Activated T-cell treated with anti-CD3 and anti-CD28 coated beads for 1 hour (primary cell): ENCODE data around the gene SNORC.

ENCODE experiments used
- DNase-seq: peaks from one replicate; pipeline ENCODE4 v3.0.0-alpha.2; 2020; ENCODE audit warnings: low read depth

SNORC gene

GRCh38 chr2:232882505-232883115 is 12.5 kb downstream of the SNORC start:
- DNase-seq = no peak

DNA sequence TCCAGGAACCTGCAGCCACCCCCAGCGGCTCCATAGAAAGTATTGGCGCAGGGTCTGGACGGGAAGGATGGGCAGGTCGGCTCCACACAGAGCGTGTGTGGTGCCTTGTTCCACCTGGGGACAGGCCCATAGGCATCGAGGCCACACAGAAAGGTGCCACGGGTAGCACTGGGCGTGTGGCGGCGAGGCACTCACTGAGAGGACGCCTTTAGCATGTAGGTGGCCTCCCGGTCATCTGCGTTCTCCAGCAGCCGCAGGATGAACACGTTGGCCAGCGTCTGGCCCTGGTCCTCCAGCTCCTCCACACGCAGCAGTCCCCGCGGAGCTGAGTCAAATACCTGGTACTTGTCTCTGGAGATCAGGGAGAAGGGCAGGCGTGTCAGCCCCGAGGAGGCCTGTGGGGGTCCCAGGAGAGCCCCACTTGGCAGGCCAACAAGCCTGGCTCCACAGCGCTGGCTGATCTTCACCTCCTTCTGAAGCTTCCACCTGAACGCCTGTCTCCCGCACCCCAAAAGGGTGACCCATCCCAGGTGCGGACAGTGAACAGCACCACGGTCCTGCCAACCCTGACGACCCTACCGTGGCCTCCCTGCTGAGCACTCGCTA is 13.2 kb downstream of the SNORC start:
- DNase-seq = no peak

DNA sequence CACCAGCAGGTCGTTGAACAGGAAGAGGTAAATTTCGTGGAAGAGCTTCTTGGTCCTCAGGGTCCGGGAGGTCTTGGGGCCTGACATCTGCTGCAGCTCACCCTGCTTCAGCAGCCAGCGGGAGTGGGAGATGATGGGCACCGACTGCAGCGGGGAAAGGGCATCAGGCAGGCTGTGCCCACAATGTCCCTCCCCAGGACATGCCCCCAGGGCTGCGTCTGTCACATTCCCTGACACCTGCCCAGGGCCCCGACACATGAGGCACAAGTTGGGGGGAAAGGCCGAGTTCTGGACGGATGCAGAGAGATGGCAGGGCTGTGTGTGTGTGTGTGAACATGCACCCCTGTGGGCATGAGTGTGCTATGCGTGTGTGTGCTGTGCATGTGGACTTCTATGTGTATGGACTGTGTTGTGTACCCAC is 13.9 kb downstream of the SNORC start:
- DNase-seq = no peak

GRCh38 chr2:232884549-232885263 is 14.6 kb downstream of the SNORC start:
- no peak for DNase-seq

DNA sequence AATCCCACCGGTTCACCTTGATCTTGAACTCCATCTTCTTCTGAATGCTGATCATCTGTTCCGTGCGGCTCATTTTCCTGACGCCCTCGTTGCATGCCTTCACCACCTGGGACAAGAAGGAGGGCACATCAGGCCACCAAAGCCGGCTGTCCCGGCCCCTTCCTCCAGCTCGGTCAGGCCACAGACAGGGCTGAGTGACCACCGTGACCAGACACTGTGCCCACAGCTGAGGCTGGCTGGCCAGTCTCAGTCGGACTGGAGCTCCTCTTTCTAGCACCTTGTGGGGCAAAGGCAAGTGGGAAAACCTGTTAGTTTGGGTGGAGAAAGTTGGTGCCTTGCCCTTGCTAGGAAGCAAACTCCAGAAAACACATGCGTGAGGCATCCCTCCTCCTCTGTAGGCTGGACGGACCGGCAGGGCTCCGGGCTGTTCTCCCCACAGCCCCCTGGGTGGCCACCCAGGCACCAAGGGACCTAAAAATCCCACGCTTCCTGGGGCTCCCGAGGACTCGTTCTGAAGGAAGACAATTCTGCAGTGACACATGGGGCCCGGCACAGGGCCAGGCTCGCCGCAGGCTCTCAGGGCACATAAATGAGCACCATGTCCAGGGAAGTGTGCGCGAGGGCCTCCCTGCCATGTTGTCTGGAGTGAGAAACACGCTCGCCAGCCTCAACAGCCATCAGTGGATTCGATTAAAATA is 15.3 kb downstream of the SNORC start:
- no peak for DNase-seq

- DNase-seq = no peak
Observed at GRCh38 chr2:232886176-232886575, 16.1 kb downstream of the SNORC start.

DNA sequence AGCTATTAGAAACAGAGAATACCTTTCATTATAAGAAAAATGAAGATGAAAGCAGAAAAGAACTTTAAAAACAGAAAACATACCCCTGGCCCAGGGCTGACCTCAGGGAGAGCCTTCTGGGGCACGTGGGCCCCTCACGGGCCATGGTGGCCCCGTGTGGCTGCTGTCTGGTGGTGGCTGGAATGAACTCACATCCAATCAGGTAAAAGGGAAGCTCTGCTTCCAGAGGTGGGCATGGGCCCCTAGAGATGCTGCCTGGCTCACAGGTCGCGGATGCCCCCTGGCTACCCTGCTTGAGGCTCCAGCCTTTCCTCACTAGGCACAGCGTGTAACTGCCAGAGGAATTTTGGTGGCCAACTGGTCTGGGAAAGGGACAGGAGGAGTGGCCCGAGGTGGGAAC is 16.6 kb downstream of the SNORC start:
- no peak for DNase-seq

GRCh38 chr2:232887171-232887850 is 17.2 kb downstream of the SNORC start:
- no peak for DNase-seq

GRCh38 chr2:232888099-232888836 is 18.2 kb downstream of the SNORC start:
- DNase-seq = no peak

GRCh38 chr2:232888839-232889529 is 18.9 kb downstream of the SNORC start:
- DNase-seq = no peak

DNA sequence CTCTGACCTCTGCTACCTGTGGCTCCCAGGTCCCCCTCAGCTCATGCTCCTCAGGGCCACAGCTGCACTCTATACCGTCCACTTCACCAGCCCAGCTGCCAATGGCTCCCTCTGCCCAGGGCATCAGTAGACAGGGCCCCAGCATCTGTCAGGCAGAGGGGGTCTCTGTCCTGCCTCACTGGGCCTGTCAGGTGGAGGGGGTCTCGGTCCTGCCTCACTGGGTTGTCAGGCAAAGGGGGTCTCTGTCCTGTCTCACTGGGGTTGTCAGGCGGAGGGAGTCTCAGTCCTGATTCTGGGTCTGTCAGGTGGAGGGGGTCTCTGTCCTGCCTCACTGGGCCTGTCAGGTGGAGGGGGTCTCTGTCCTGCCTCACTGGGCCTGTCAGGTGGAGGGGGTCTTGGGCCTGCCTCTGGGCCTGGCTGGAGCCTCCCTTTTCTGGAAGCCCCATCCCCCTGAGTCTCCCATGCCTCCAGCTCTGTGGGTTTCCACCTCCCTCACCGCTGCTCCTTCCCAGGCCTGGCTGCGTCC is 19.9 kb downstream of the SNORC start:
- no peak for DNase-seq

GRCh38 chr2:232890536-232890895 is 20.5 kb downstream of the SNORC start:
- no peak for DNase-seq

GRCh38 chr2:232890896-232891601 is 21.0 kb downstream of the SNORC start:
- no peak for DNase-seq

DNA sequence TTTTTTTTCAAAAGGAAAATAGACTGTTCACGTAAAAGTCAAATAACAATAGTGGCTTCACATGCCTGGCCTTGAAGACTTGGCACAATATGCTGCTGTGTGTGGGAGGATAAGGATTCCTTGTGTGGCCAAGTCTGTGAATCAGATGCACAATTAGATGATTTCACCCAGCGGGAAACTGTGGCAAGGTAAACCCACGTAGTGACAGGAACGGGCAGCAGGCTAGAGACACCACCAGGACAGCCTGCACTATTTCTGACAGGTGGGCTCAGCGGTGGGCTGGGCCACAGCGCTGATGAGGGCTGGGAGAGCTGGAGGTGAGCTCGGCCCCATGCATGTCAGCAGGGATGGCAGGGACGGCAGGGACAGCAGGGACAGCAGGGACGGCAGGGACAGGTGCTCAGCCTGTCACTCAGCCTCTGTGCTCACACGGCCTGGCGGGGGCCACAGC is 21.6 kb downstream of the SNORC start:
- no peak for DNase-seq

- no peak for DNase-seq
Observed at GRCh38 chr2:232892221-232892620, 22.2 kb downstream of the SNORC start.

DNA sequence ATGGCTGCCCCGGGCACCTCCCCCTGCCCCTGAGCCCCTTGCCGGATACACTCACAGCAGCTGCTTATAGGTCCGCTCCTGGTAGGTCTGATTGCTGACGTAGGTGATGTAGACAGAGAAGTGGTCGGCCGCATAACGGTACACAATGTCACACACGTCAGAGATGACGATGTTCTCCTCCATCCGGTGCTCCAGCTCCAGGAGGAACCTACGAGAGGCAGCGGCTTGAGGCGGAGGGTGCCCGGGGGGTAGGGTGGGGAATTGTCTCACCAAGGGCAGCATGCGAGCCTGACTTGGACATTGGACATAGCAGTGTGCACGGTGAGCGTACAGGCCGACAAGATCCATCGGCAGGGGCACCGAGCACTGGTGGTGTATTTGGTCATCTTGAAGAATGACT is 22.8 kb downstream of the SNORC start:
- DNase-seq = no peak

- no peak for DNase-seq
Observed at GRCh38 chr2:232893834-232894233, 23.8 kb downstream of the SNORC start.

- no peak for DNase-seq
Observed at GRCh38 chr2:232894251-232894650, 24.2 kb downstream of the SNORC start.

- no peak for DNase-seq
Observed at GRCh38 chr2:232894746-232895145, 24.7 kb downstream of the SNORC start.

- no peak for DNase-seq
Observed at GRCh38 chr2:232896111-232896510, 26.0 kb downstream of the SNORC start.
